ENCODE results near the gene FUBP1. TPM values are rescaled to one million over a fixed set of nuclear protein-coding genes. Genes with fewer than 3 reads are reported as not detected.

FUBP1 gene
- total and polyA plus RNA-seq, 9 of the 15 experiments (the other 6 are each of a cell fraction or from before 2014, with no cell fraction given): 104 to 294 (median 213) TPM

DNA sequence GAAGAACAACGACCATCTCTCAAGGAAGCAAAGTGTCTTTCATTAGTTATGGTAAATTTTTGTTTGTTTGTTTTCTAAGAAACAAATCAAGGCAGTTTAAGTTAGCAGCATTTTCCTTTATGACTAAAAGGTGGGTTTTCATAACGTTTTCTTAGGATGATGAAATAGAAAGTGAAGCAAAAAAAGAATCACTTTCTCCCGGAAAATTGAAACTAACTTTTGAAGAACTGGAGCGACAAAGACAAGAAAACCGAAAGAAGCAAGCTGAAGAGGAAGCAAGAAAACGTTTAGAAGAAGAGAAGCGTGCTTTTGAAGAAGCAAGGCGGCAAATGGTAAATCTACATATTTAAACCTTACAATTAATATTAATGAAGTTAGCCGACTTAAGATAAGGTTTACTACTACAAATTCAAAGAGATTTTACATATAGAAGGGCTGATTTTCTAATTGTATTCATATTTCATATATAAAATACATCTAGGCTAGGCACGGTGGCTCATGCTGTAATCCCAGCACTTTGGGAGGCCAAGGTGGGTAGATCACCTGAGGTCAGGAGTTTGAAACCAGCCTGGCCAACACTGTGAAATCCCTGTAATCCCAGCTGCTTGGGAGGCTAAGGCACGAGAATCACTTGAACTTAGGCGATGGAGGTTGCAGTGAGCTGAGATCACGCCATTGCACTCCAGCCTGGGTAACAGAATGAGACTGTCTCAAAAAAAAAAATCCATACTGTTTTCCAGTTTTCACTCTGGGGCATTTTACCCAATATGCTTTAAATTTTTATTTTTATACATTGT, 52.1 kb downstream of the FUBP1 start (continued):
- TF ChIP-seq KDM5B (IDR thresholded peaks at IDR 0.05; ENCODE audit: insufficient replicate concordance, low read depth, low read length): no peak
- no peak for TF ChIP-seq PML (IDR thresholded peaks at IDR 0.05; ENCODE audit: low read length)
- TF ChIP-seq SNRNP70 (optimal IDR thresholded peaks at IDR 0.05; ENCODE audit: low read depth, low read length): no peak
- TF ChIP-seq ESRRB (CRISPR knock-in tag; IDR thresholded peaks at IDR 0.05; ENCODE audit: borderline replicate concordance): no peak
- TF ChIP-seq, protein P1, sequence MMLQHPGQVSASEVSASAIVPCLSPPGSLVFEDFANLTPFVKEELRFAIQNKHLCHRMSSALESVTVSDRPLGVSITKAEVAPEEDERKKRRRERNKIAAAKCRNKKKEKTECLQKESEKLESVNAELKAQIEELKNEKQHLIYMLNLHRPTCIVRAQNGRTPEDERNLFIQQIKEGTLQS (IDR thresholded peaks at IDR 0.05): peak; percentile 37; the same call in 1 of the 2 replicates
- TF ChIP-seq, protein P1 (CRISPR knock-in tag; conservative IDR thresholded peaks at IDR 0.05): no peak
- TF ChIP-seq CSDE1 (IDR thresholded peaks at IDR 0.05): no peak

DNA sequence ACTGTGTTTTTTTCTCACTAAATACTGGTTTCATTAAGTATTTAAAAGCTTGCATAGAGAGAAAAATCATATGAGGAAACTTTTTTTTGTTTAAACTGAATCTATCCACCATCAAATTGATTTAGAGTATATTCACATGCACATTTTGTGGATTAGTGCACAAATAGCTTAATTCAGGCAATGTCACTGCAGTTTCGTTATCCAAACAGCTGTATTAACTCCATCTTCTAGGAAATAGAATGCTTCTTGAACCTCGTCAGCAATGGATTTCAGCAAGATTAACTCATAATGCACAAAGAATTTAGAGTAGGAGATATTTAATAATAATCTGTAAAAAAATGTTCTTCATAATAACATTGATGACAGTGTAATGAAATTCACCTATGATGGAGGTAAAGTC, 52.9 kb downstream of the FUBP1 start:
- Histone ChIP-seq H3K27me3 (ENCODE audit: control insufficient read depth in 2 of 2, insufficient read depth in 2 of 2, low read length in 2 of 2) (no peaks in the 10 kb centered on the region), H3K36me3 (ENCODE audit: control insufficient read depth, insufficient read depth, low read length) (no peaks in the 10 kb centered on the region), H3K4me1 (replicated peaks in 1 of 2; ENCODE audit: control insufficient read depth in 2 of 2, insufficient read depth in 2 of 2, low read length in 2 of 2) (no peaks in the 10 kb centered on the region), H3K79me2 (ENCODE audit: control insufficient read depth, insufficient read depth, low read length) (no peaks in the 10 kb centered on the region), H2AFZ (ENCODE audit: low read depth, low read length) (peak overlapping the region; percentile 84; the same call in 1 of the 2 replicates), H3K4me2 (ENCODE audit: insufficient read depth, low read length) (no peak overlapping the region), H3K4me3 (no peak overlapping the region), H3K9me1 (ENCODE audit: control insufficient read depth, insufficient read depth, low read length) (no peaks in the 10 kb centered on the region), H3K9ac (ENCODE audit: insufficient read depth in 1 of 2, low read depth in 2 of 2, low read length in 2 of 2) (no peak overlapping the region), H3K27ac (ENCODE audit: extremely low read depth, low read depth, low read length) (no peak overlapping the region), H3K9me3 (replicated peaks; ENCODE audit: control insufficient read depth, insufficient read depth, low read depth, low read length) (no peaks in the 10 kb centered on the region), H4K20me1 (replicated peaks; ENCODE audit: control insufficient read depth, insufficient read depth, low read length) (no peaks in the 10 kb centered on the region)
- 34% methylated on average over 2 of the region's 2 CpGs for WGBS (ENCODE audit: insufficient coverage, low coverage, missing lambda C conversion rate)
- DNase-seq (ENCODE audit: extremely low read depth in 1 of 4, low spot score in 3 of 4) (no peak), ATAC-seq (no peak), FAIRE-seq (no peak)
- in situ Hi-C loops (cut with MboI): no loop called here
- BruUV-seq (replicated peaks): no TSS peak
- ChIA-PET CTCF (ENCODE audit: low intra/inter-chr PET ratio) (no interaction called here), POLR2A (interaction anchor here (1.4 kb wide), 1 partner anchor 10 kb away, joined by 4 read pairs; no protein-coding TSS in a partner anchor)
- intact Hi-C loops (cut with micrococcal nuclease): no loop called here
- TF ChIP-seq ZKSCAN3 (CRISPR knock-in tag; IDR thresholded peaks at IDR 0.05) (no peak), CEBPB (tag; IDR thresholded peaks at IDR 0.05) (no peak), COPS2 (conservative IDR thresholded peaks at IDR 0.05) (no peak), MECOM (CRISPR knock-in tag; IDR thresholded peaks at IDR 0.05) (no peak), ZNF512 (tag; IDR thresholded peaks at IDR 0.05) (no peak), SMAD1 (IDR thresholded peaks at IDR 0.05; ENCODE audit: low read depth, low read length, partially characterized antibody) (no peak), SIN3B (IDR thresholded peaks at IDR 0.05; ENCODE audit: low read depth) (no peak), ZNF212 (CRISPR knock-in tag; IDR thresholded peaks at IDR 0.05) (no peak), CHD1 (IDR thresholded peaks at IDR 0.05; ENCODE audit: low read length) (no peak), NR2F6 (CRISPR knock-in tag; IDR thresholded peaks at IDR 0.05) (no peak), ZFP30 (CRISPR knock-in tag; IDR thresholded peaks at IDR 0.05; ENCODE audit: borderline replicate concordance) (no peak)
- TF ChIP-seq, protein P2, sequence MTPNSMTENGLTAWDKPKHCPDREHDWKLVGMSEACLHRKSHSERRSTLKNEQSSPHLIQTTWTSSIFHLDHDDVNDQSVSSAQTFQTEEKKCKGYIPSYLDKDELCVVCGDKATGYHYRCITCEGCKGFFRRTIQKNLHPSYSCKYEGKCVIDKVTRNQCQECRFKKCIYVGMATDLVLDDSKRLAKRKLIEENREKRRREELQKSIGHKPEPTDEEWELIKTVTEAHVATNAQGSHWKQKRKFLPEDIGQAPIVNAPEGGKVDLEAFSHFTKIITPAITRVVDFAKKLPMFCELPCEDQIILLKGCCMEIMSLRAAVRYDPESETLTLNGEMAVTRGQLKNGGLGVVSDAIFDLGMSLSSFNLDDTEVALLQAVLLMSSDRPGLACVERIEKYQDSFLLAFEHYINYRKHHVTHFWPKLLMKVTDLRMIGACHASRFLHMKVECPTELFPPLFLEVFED (CRISPR knock-in tag; conservative IDR thresholded peaks at IDR 0.05): no peak
